ENCODE results near the gene ANO7. TPM values are rescaled to one million over a fixed set of nuclear protein-coding genes. Genes with fewer than 3 reads are reported as not detected.

Gene ANO7
- total RNA-seq, 4 donors from 2014 or later: 0.32 to 1.3 (median 0.42) TPM; not detected in 1

GRCh38 chr2:241268306-241268705, 79.8 kb downstream of the ANO7 start:
- TF ChIP-seq POLR2AphosphoS5 (IDR thresholded peaks at IDR 0.05) (no peak), EP300 (IDR thresholded peaks at IDR 0.05) (no peak), POLR2A (IDR thresholded peaks at IDR 0.05; ENCODE audit: low read depth) (no peak), CTCF (IDR thresholded peaks at IDR 0.05) (no peak)
- no peak for DNase-seq (ENCODE audit: extremely low spot score)
- Histone ChIP-seq H3K4me3 (no peak overlapping the region), H3K27me3 (no peaks in the 10 kb centered on the region), H3K36me3 (peaks cover 30 to 59% (median 48%) of the 10 kb centered on the region in 4 donors), H3K4me1 (peaks cover 30 to 48% (median 40%) of the 10 kb centered on the region in 4 donors), H3K27ac (replicated peaks in 1 of 4) (no peak overlapping the region), H3K9me3 (no peaks in the 10 kb centered on the region)
- intact Hi-C loops (cut with DNase I): no loop called here
- WGBS: 66% methylated on average over 7 of the region's 7 CpGs

GRCh38 chr2:241268716-241269445, 80.4 kb downstream of the ANO7 start:
- Histone ChIP-seq H3K4me1 (peaks cover 33 to 53% (median 46%) of the 10 kb centered on the region in 4 donors), H3K9me3 (no peaks in the 10 kb centered on the region), H3K4me3 (no peak overlapping the region), H3K36me3 (peaks cover 25 to 53% (median 42%) of the 10 kb centered on the region in 4 donors), H3K27me3 (no peaks in the 10 kb centered on the region), H3K27ac (replicated peaks in 1 of 4) (no peak overlapping the region)
- TF ChIP-seq EP300 (IDR thresholded peaks at IDR 0.05): no peak
- no peak for TF ChIP-seq CTCF (IDR thresholded peaks at IDR 0.05)
- TF ChIP-seq POLR2A (IDR thresholded peaks at IDR 0.05; ENCODE audit: low read depth): no peak
- TF ChIP-seq POLR2AphosphoS5 (IDR thresholded peaks at IDR 0.05): no peak
- no peak for DNase-seq (ENCODE audit: extremely low spot score)
- intact Hi-C loops (cut with DNase I): no loop called here
- 81% methylated on average over 14 of the region's 14 CpGs for WGBS

- Histone ChIP-seq H3K36me3 (peaks cover 15 to 43% (median 32%) of the 10 kb centered on the region in 4 donors), H3K4me1 (peaks cover 33 to 58% (median 49%) of the 10 kb centered on the region in 4 donors), H3K27ac (replicated peaks in 1 of 4) (no peak overlapping the region), H3K4me3 (no peak overlapping the region), H3K27me3 (no peaks in the 10 kb centered on the region), H3K9me3 (no peaks in the 10 kb centered on the region)
- WGBS: 84% methylated on average over 10 of the region's 15 CpGs
- no peak for TF ChIP-seq POLR2AphosphoS5 (IDR thresholded peaks at IDR 0.05)
- TF ChIP-seq POLR2A (IDR thresholded peaks at IDR 0.05; ENCODE audit: low read depth): no peak
- TF ChIP-seq EP300 (IDR thresholded peaks at IDR 0.05): no peak
- no peak for TF ChIP-seq CTCF (IDR thresholded peaks at IDR 0.05)
- intact Hi-C loops (cut with DNase I): loop anchor here (2.0 kb wide), 1 partner anchor 47 kb away; no protein-coding TSS in a partner anchor
- DNase-seq (ENCODE audit: extremely low spot score): no peak
These were observed 81.4 kb downstream of the ANO7 start for GRCh38 chr2:241269707-241270520.

- H3K27me3 ChIP-seq: no peaks in the 10 kb centered on the region
- no peak for DNase-seq (ENCODE audit: extremely low spot score)
- 64% methylated on average over 4 of the region's 5 CpGs for WGBS
- intact Hi-C loops (cut with DNase I): loop anchor here (2.0 kb wide), 1 partner anchor 46 kb away; no protein-coding TSS in a partner anchor
- no peaks in the 10 kb centered on the region for H3K9me3 ChIP-seq
- no peak for TF ChIP-seq CTCF (IDR thresholded peaks at IDR 0.05)
- no peak for TF ChIP-seq POLR2AphosphoS5 (IDR thresholded peaks at IDR 0.05)
- TF ChIP-seq POLR2A (IDR thresholded peaks at IDR 0.05; ENCODE audit: low read depth): no peak
- no peak for TF ChIP-seq EP300 (IDR thresholded peaks at IDR 0.05)
- peak overlapping the region in 3 of 4 donors; percentile 72 to 97 (median 95) for H3K4me3 ChIP-seq
- no peak overlapping the region for H3K27ac ChIP-seq (replicated peaks in 1 of 4)
- H3K4me1 ChIP-seq: peaks cover 33 to 58% (median 49%) of the 10 kb centered on the region in 4 donors
- H3K36me3 ChIP-seq: peaks cover 9 to 37% (median 25%) of the 10 kb centered on the region in 4 donors
These were observed 82.1 kb downstream of the ANO7 start for GRCh38 chr2:241270531-241270930.

Data from esophagus muscularis mucosa (tissue), 4 donors.